ENCODE measurements around the gene NNMT. TPM values are rescaled to one million over a fixed set of nuclear protein-coding genes. Genes with fewer than 3 reads are reported as not detected.

Gene NNMT
- total RNA-seq, 2 donors from 2014 or later: not detected

- ATAC-seq (no peak), DNase-seq (no peak)
- no peak overlapping the region for H3K27ac Mint-ChIP-seq
- no peak overlapping the region for H3K4me3 Mint-ChIP-seq
- H3K4me1 Mint-ChIP-seq: peaks cover 3% of the 10 kb centered on the region
- H3K9me3 ChIP-seq (ENCODE audit: control insufficient read depth, low read length, poor library complexity, severe bottlenecking): no peaks in the 10 kb centered on the region
- peaks cover 73% of the 10 kb centered on the region for H3K27me3 Mint-ChIP-seq
- H3K36me3 Mint-ChIP-seq (ENCODE audit: low read depth): peaks cover 10% of the 10 kb centered on the region
Observed at GRCh38 chr11:114281388-114281956, 14.7 kb upstream of the NNMT start.

GRCh38 chr11:114282488-114282887 lies 13.7 kb upstream of the NNMT start:
- H3K4me3 Mint-ChIP-seq: no peak overlapping the region
- peaks cover 63% of the 10 kb centered on the region for H3K27me3 Mint-ChIP-seq
- no peak for DNase-seq
- H3K36me3 Mint-ChIP-seq (ENCODE audit: low read depth): peaks cover 10% of the 10 kb centered on the region
- peaks cover 3% of the 10 kb centered on the region for H3K4me1 Mint-ChIP-seq
- H3K9me3 ChIP-seq (ENCODE audit: control insufficient read depth, low read length, poor library complexity, severe bottlenecking): no peaks in the 10 kb centered on the region
- no peak for ATAC-seq
- H3K27ac Mint-ChIP-seq: no peak overlapping the region

DNA sequence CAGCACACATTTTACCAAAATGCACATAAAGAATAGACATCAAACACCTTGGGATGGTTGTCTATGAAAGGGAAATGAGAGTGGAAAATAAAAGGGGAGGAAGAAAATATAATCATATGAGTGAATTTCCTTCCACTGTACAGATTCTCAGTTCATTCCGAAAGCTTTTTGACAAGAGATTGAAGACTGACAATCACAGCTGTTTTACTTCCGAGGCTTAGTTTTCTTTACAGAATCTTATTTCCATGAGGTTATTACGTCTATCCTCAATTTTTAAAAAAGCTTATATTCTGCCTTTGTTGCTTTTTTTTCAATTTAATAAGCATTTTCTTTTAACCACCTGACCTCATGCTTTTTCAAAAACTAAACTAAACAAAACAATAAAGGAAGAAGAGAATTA lies 12.8 kb upstream of the NNMT start:
- ATAC-seq (no peak), DNase-seq (no peak)
- Mint-ChIP-seq H3K27ac (no peak overlapping the region), H3K4me1 (peaks cover 3% of the 10 kb centered on the region), H3K27me3 (peaks cover 54% of the 10 kb centered on the region), H3K4me3 (no peak overlapping the region), H3K36me3 (ENCODE audit: low read depth) (peaks cover 8% of the 10 kb centered on the region)
- H3K9me3 ChIP-seq (ENCODE audit: control insufficient read depth, low read length, poor library complexity, severe bottlenecking): no peaks in the 10 kb centered on the region

DNA sequence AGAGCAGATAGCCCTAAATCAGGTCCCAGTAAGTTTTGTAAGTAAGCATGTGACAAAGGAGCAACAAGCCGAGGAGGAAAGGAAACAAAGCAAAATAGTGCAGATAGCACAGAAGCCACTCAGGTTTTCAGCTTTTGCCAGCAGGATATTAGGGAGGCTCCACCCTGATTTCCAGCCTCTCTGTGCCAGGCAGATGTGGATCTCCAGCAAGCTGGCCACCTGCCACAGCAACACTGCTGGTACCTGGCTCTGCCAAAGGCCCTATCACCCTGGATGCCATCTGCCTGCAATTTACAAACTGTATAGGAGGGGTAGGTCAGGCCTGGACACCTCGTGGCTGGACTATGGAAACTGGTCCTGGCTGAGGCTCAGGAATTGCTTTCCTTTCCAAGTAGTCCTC lies 12.2 kb upstream of the NNMT start:
- Mint-ChIP-seq H3K36me3 (ENCODE audit: low read depth) (peaks cover 6% of the 10 kb centered on the region), H3K27me3 (peaks cover 48% of the 10 kb centered on the region), H3K4me3 (no peak overlapping the region), H3K4me1 (peaks cover 3% of the 10 kb centered on the region), H3K27ac (no peak overlapping the region)
- no peak for ATAC-seq
- H3K9me3 ChIP-seq (ENCODE audit: control insufficient read depth, low read length, poor library complexity, severe bottlenecking): no peaks in the 10 kb centered on the region
- no peak for DNase-seq

- Mint-ChIP-seq H3K36me3 (ENCODE audit: low read depth) (no peaks in the 10 kb centered on the region), H3K4me3 (no peak overlapping the region), H3K27ac (no peak overlapping the region), H3K27me3 (peaks cover 40% of the 10 kb centered on the region), H3K4me1 (peaks cover 1% of the 10 kb centered on the region)
- no peak for ATAC-seq
- DNase-seq: no peak
- H3K9me3 ChIP-seq (ENCODE audit: control insufficient read depth, low read length, poor library complexity, severe bottlenecking): no peaks in the 10 kb centered on the region
Observed at GRCh38 chr11:114284914-114285313, 11.3 kb upstream of the NNMT start.

DNA sequence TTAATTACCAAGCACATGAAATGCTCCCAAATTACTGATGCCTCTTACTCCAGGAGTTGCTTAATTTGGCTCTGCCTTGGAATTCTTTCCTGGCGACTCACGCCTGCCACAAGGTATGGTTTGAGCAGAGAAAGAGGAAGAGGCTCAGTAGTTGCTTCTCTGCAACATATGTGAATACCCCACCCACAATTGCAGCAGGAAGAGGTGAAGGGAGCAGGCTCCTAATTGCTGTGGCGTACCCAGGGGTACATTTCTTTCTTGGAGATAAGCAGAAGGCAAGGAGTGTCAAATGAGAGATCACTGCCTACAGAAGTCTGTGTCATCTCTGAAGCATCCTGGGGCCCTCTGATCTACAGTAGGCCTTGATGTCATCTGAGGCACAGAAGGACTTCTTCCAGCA lies 10.6 kb upstream of the NNMT start:
- H3K9me3 ChIP-seq (ENCODE audit: control insufficient read depth, low read length, poor library complexity, severe bottlenecking): no peaks in the 10 kb centered on the region
- Mint-ChIP-seq H3K36me3 (ENCODE audit: low read depth) (no peaks in the 10 kb centered on the region), H3K4me3 (no peak overlapping the region), H3K27me3 (peaks cover 40% of the 10 kb centered on the region), H3K4me1 (no peaks in the 10 kb centered on the region), H3K27ac (no peak overlapping the region)
- no peak for ATAC-seq
- DNase-seq: no peak

GRCh38 chr11:114286229-114286628 lies 10.0 kb upstream of the NNMT start:
- H3K36me3 Mint-ChIP-seq (ENCODE audit: low read depth): no peaks in the 10 kb centered on the region
- DNase-seq: no peak
- H3K27ac Mint-ChIP-seq: no peak overlapping the region
- no peak overlapping the region for H3K4me3 Mint-ChIP-seq
- peaks cover 2% of the 10 kb centered on the region for H3K4me1 Mint-ChIP-seq
- no peaks in the 10 kb centered on the region for H3K9me3 ChIP-seq (ENCODE audit: control insufficient read depth, low read length, poor library complexity, severe bottlenecking)
- no peak for ATAC-seq
- H3K27me3 Mint-ChIP-seq: peaks cover 40% of the 10 kb centered on the region

DNA sequence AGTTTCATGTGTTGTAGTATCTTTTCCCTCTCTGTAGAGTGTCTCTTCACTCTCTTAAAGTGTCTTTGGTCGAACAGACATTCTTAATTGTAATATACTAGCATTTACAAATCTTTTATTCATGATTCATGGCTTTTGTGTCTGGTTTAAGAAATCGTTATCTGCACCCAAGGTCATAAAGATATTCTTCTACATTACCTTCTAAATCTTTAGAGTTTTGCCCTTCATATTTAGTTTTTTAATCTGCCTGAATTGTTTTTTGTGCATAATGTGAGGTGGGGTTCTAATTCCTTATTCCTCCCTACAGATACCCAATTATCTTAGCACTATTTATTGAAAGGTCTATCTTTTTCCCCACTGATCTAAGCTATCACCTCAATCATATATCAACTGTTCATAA lies 9.0 kb upstream of the NNMT start:
- no peaks in the 10 kb centered on the region for H3K36me3 Mint-ChIP-seq (ENCODE audit: low read depth)
- H3K4me1 Mint-ChIP-seq: peaks cover 5% of the 10 kb centered on the region
- H3K27me3 Mint-ChIP-seq: peaks cover 40% of the 10 kb centered on the region
- H3K9me3 ChIP-seq (ENCODE audit: control insufficient read depth, low read length, poor library complexity, severe bottlenecking): no peaks in the 10 kb centered on the region
- no peak overlapping the region for H3K27ac Mint-ChIP-seq
- H3K4me3 Mint-ChIP-seq: no peak overlapping the region
- DNase-seq (no peak), ATAC-seq (no peak)

GRCh38 chr11:114288136-114288535 lies 8.1 kb upstream of the NNMT start:
- H3K27me3 Mint-ChIP-seq: peaks cover 35% of the 10 kb centered on the region
- H3K36me3 Mint-ChIP-seq (ENCODE audit: low read depth): no peaks in the 10 kb centered on the region
- ATAC-seq: no peak
- no peak overlapping the region for H3K27ac Mint-ChIP-seq
- H3K9me3 ChIP-seq (ENCODE audit: control insufficient read depth, low read length, poor library complexity, severe bottlenecking): no peaks in the 10 kb centered on the region
- no peak for DNase-seq
- peaks cover 5% of the 10 kb centered on the region for H3K4me1 Mint-ChIP-seq
- no peak overlapping the region for H3K4me3 Mint-ChIP-seq

DNA sequence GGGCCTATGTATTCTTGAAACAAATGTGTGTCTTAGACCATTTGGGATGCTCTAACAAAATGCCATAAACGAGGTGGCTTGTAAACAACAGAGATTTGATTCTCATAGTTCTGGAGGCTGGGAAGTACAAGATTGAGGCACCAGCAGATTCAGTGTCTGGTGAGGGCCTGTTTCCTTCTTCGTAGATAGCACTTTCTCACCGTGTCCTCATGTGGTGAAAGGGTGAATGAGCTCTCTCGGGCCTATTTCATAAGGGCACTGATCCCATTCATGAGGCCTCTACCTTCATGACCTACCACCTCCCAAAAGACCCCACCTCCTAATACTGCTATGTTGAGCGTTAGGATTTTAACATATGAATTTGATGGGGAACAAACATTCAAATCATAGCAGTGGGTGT lies 6.4 kb upstream of the NNMT start:
- H3K9me3 ChIP-seq (ENCODE audit: control insufficient read depth, low read length, poor library complexity, severe bottlenecking): no peaks in the 10 kb centered on the region
- peaks cover 5% of the 10 kb centered on the region for H3K4me1 Mint-ChIP-seq
- H3K4me3 Mint-ChIP-seq: no peak overlapping the region
- H3K36me3 Mint-ChIP-seq (ENCODE audit: low read depth): peaks cover 2% of the 10 kb centered on the region
- DNase-seq (no peak), ATAC-seq (no peak)
- no peak overlapping the region for H3K27ac Mint-ChIP-seq
- H3K27me3 Mint-ChIP-seq: peaks cover 31% of the 10 kb centered on the region

GRCh38 chr11:114290503-114291235 lies 5.5 kb upstream of the NNMT start:
- DNase-seq: no peak
- Mint-ChIP-seq H3K4me3 (no peak overlapping the region), H3K27ac (no peak overlapping the region), H3K27me3 (peaks cover 31% of the 10 kb centered on the region), H3K4me1 (peaks cover 5% of the 10 kb centered on the region), H3K36me3 (ENCODE audit: low read depth) (peaks cover 2% of the 10 kb centered on the region)
- H3K9me3 ChIP-seq (ENCODE audit: control insufficient read depth, low read length, poor library complexity, severe bottlenecking): no peaks in the 10 kb centered on the region
- no peak for ATAC-seq

- H3K4me1 Mint-ChIP-seq: peaks cover 7% of the 10 kb centered on the region
- peaks cover 2% of the 10 kb centered on the region for H3K36me3 Mint-ChIP-seq (ENCODE audit: low read depth)
- H3K9me3 ChIP-seq (ENCODE audit: control insufficient read depth, low read length, poor library complexity, severe bottlenecking): no peaks in the 10 kb centered on the region
- peak overlapping the region; percentile 65 for H3K27ac Mint-ChIP-seq
- H3K27me3 Mint-ChIP-seq: peaks cover 37% of the 10 kb centered on the region
- peak overlapping the region; percentile 3 for H3K4me3 Mint-ChIP-seq
- DNase-seq (no peak), ATAC-seq (no peak)
Observed at GRCh38 chr11:114291381-114291780, 4.8 kb upstream of the NNMT start.

GRCh38 chr11:114291842-114292680 lies 4.1 kb upstream of the NNMT start:
- Mint-ChIP-seq H3K27me3 (peaks cover 38% of the 10 kb centered on the region), H3K27ac (peak overlapping the region; percentile 65), H3K36me3 (ENCODE audit: low read depth) (peaks cover 2% of the 10 kb centered on the region), H3K4me3 (peak overlapping the region; percentile 42), H3K4me1 (peaks cover 7% of the 10 kb centered on the region)
- DNase-seq: no peak
- no peaks in the 10 kb centered on the region for H3K9me3 ChIP-seq (ENCODE audit: control insufficient read depth, low read length, poor library complexity, severe bottlenecking)
- no peak for ATAC-seq

All from T-helper 17 cell (primary cell).